Measurements from ENCODE around the gene CDKN2AIPNL.

DNA sequence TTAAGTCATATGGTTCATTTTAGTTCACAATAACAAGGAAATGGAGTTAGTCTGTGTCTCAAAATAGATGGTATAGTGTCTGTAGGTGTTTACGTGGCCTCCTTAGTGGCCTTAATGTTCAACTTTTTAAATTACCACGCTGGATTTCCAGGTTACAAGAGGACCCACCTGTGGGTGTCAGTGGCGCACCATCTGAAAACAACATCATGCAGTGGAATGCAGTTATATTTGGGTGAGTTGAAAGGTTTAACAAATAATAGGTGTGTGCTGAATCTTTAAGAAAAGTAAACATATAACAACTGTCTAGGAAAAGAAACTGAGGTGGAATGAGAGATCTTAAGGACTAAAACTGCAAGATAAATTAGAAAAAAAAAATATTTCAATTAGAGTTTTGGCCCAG lies 37.4 kb downstream of the CDKN2AIPNL start:
- TF ChIP-seq, protein P1, sequence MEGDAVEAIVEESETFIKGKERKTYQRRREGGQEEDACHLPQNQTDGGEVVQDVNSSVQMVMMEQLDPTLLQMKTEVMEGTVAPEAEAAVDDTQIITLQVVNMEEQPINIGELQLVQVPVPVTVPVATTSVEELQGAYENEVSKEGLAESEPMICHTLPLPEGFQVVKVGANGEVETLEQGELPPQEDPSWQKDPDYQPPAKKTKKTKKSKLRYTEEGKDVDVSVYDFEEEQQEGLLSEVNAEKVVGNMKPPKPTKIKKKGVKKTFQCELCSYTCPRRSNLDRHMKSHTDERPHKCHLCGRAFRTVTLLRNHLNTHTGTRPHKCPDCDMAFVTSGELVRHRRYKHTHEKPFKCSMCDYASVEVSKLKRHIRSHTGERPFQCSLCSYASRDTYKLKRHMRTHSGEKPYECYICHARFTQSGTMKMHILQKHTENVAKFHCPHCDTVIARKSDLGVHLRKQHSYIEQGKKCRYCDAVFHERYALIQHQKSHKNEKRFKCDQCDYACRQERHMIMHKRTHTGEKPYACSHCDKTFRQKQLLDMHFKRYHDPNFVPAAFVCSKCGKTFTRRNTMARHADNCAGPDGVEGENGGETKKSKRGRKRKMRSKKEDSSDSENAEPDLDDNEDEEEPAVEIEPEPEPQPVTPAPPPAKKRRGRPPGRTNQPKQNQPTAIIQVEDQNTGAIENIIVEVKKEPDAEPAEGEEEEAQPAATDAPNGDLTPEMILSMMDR (conservative IDR thresholded peaks at IDR 0.05; ENCODE audit: low read length) = no peak; the same call in 1 of the 2 replicates
- TF ChIP-seq EZH2phosphoT487 (IDR thresholded peaks at IDR 0.05; ENCODE audit: borderline replicate concordance) = no peak

Data from Loucy (cell line).